ENCODE results near the gene JMY. TPM values are rescaled to one million over a fixed set of nuclear protein-coding genes. Genes with fewer than 3 reads are reported as not detected.

Gene JMY
- total RNA-seq, 1 experiment from 2014 or later = 4.3 TPM

GRCh38 chr5:79302454-79302853 is 66.5 kb downstream of the JMY start:
- H3K9me3 ChIP-seq (ENCODE audit: low read length) = no peaks in the 10 kb centered on the region
- no peaks in the 10 kb centered on the region for H4K20me1 ChIP-seq (ENCODE audit: low read length)
- no TSS peak for BruUV-seq (replicated peaks)
- DNase-seq (no peak), ATAC-seq (no peak)
- H3F3A ChIP-seq (ENCODE audit: low read length, unreplicated experiment) = peaks cover 5% of the 10 kb centered on the region
- H3K4me3 ChIP-seq (ENCODE audit: low read length) = no peak overlapping the region
- H3K4me1 ChIP-seq (ENCODE audit: insufficient read depth, low read length) = peaks cover 30% of the 10 kb centered on the region
- no peaks in the 10 kb centered on the region for H3K27me3 ChIP-seq (ENCODE audit: low read length)
- intact Hi-C loops (cut with micrococcal nuclease) = loop anchor here (10.0 kb wide), 1 partner anchor 162 kb away; no protein-coding TSS in a partner anchor
- TF ChIP-seq CTCF (conservative IDR thresholded peaks at IDR 0.05; ENCODE audit: low read depth, low read length) (no peak), EZH2phosphoT487 (IDR thresholded peaks at IDR 0.05; ENCODE audit: borderline replicate concordance, low read length) (no peak), EZH2 (IDR thresholded peaks at IDR 0.05; ENCODE audit: low read length, unreplicated experiment) (no peak)
- H3K4me2 ChIP-seq (ENCODE audit: low read length) = no peak overlapping the region
- no peak overlapping the region for H2AFZ ChIP-seq (ENCODE audit: low read length)
- POLR2A ChIA-PET (ENCODE audit: unreplicated experiment) = no interaction called here
- H3K9ac ChIP-seq (ENCODE audit: low read length) = no peak overlapping the region
- CTCF ChIA-PET = no interaction called here
- H3K9me2 ChIP-seq (replicated peaks; ENCODE audit: low read length) = no peaks in the 10 kb centered on the region
- no peaks in the 10 kb centered on the region for H3K79me2 ChIP-seq (ENCODE audit: low read length)
- H3K36me3 ChIP-seq (ENCODE audit: low read depth, low read length) = no peaks in the 10 kb centered on the region
- no peak overlapping the region for H3K27ac ChIP-seq (ENCODE audit: low read length)

GRCh38 chr5:79305706-79306105 is 69.8 kb downstream of the JMY start:
- peaks cover 5% of the 10 kb centered on the region for H3F3A ChIP-seq (ENCODE audit: low read length, unreplicated experiment)
- no peak for DNase-seq
- no peak for ATAC-seq
- no peak for TF ChIP-seq EZH2 (IDR thresholded peaks at IDR 0.05; ENCODE audit: low read length, unreplicated experiment)
- TF ChIP-seq EZH2phosphoT487 (IDR thresholded peaks at IDR 0.05; ENCODE audit: borderline replicate concordance, low read length) = no peak
- TF ChIP-seq CTCF (conservative IDR thresholded peaks at IDR 0.05; ENCODE audit: low read depth, low read length) = no peak
- POLR2A ChIA-PET (ENCODE audit: unreplicated experiment) = no interaction called here
- H3K79me2 ChIP-seq (ENCODE audit: low read length) = no peaks in the 10 kb centered on the region
- no peaks in the 10 kb centered on the region for H3K9me3 ChIP-seq (ENCODE audit: low read length)
- no peaks in the 10 kb centered on the region for H3K9me2 ChIP-seq (replicated peaks; ENCODE audit: low read length)
- H3K9ac ChIP-seq (ENCODE audit: low read length) = no peak overlapping the region
- H3K4me2 ChIP-seq (ENCODE audit: low read length) = no peak overlapping the region
- H3K4me1 ChIP-seq (ENCODE audit: insufficient read depth, low read length) = peaks cover 14% of the 10 kb centered on the region
- BruUV-seq (replicated peaks) = no TSS peak
- intact Hi-C loops (cut with micrococcal nuclease) = loop anchor here (10.0 kb wide), 1 partner anchor 159 kb away; no protein-coding TSS in a partner anchor
- H3K36me3 ChIP-seq (ENCODE audit: low read depth, low read length) = no peaks in the 10 kb centered on the region
- H3K4me3 ChIP-seq (ENCODE audit: low read length) = no peak overlapping the region
- H2AFZ ChIP-seq (ENCODE audit: low read length) = no peak overlapping the region
- no peak overlapping the region for H3K27ac ChIP-seq (ENCODE audit: low read length)
- H3K27me3 ChIP-seq (ENCODE audit: low read length) = no peaks in the 10 kb centered on the region
- CTCF ChIA-PET = no interaction called here
- H4K20me1 ChIP-seq (ENCODE audit: low read length) = no peaks in the 10 kb centered on the region

GRCh38 chr5:79318935-79319614 is 83.1 kb downstream of the JMY start:
- peak; percentile 90 for ATAC-seq
- no peaks in the 10 kb centered on the region for H3K27me3 ChIP-seq (ENCODE audit: low read length)
- ChIA-PET POLR2A (ENCODE audit: unreplicated experiment) (interaction anchor here (0.6 kb wide), 1 partner anchor 197 kb away, joined by 7 read pairs; no protein-coding TSS in a partner anchor), CTCF (interaction anchor here (0.6 kb wide), 1 partner anchor 186 kb away, joined by 4 read pairs; no protein-coding TSS in a partner anchor)
- H3K36me3 ChIP-seq (ENCODE audit: low read depth, low read length) = no peaks in the 10 kb centered on the region
- no peaks in the 10 kb centered on the region for H3K9me3 ChIP-seq (ENCODE audit: low read length)
- H3K27ac ChIP-seq (ENCODE audit: low read length) = 0 out of 2 replicates have a peak overlapping the region, but pooled peaks have one; percentile 5
- H3K4me1 ChIP-seq (ENCODE audit: insufficient read depth, low read length) = peaks cover 7% of the 10 kb centered on the region
- H3F3A ChIP-seq (ENCODE audit: low read length, unreplicated experiment) = no peaks in the 10 kb centered on the region
- H3K4me2 ChIP-seq (ENCODE audit: low read length) = no peak overlapping the region
- peak overlapping the region; percentile 61; the same call in 1 of the 2 replicates for H2AFZ ChIP-seq (ENCODE audit: low read length)
- intact Hi-C loops (cut with micrococcal nuclease) = no loop called here
- H3K79me2 ChIP-seq (ENCODE audit: low read length) = no peaks in the 10 kb centered on the region
- no peak for TF ChIP-seq CTCF (conservative IDR thresholded peaks at IDR 0.05; ENCODE audit: low read depth, low read length)
- TF ChIP-seq EZH2 (IDR thresholded peaks at IDR 0.05; ENCODE audit: low read length, unreplicated experiment) = no peak
- no peak for TF ChIP-seq EZH2phosphoT487 (IDR thresholded peaks at IDR 0.05; ENCODE audit: borderline replicate concordance, low read length)
- no peaks in the 10 kb centered on the region for H3K9me2 ChIP-seq (replicated peaks; ENCODE audit: low read length)
- H4K20me1 ChIP-seq (ENCODE audit: low read length) = no peaks in the 10 kb centered on the region
- DNase-seq = peak; percentile 59
- no TSS peak for BruUV-seq (replicated peaks)
- H3K4me3 ChIP-seq (ENCODE audit: low read length) = no peak overlapping the region
- no peak overlapping the region for H3K9ac ChIP-seq (ENCODE audit: low read length)
